ENCODE measurements around the gene PEX3. TPM values are rescaled to one million over a fixed set of nuclear protein-coding genes. Genes with fewer than 3 reads are reported as not detected.

The PEX3 gene
- total RNA-seq, 1 donor from 2014 or later = 13.2 TPM

- Mint-ChIP-seq H3K27ac (ENCODE audit: unreplicated experiment) (no peak overlapping the region), H3K4me1 (ENCODE audit: low read depth) (peaks cover 24% of the 10 kb centered on the region), H3K27me3 (ENCODE audit: low read depth) (peaks cover 6% of the 10 kb centered on the region), H3K36me3 (ENCODE audit: low read depth) (no peaks in the 10 kb centered on the region), H3K9me3 (ENCODE audit: low read depth) (no peaks in the 10 kb centered on the region), H3K4me3 (ENCODE audit: unreplicated experiment) (no peak overlapping the region)
- DNase-seq (ENCODE audit: low spot score) = no peak
- TF ChIP-seq CTCF (IDR thresholded peaks at IDR 0.05) = no peak
These were observed 35.8 kb upstream of the PEX3 start for GRCh38 chr6:143414769-143415168.

GRCh38 chr6:143419526-143419925 is 31.1 kb upstream of the PEX3 start:
- H3K27me3 Mint-ChIP-seq (ENCODE audit: low read depth) = peaks cover 1% of the 10 kb centered on the region
- peaks cover 6% of the 10 kb centered on the region for H3K4me1 Mint-ChIP-seq (ENCODE audit: low read depth)
- H3K4me3 Mint-ChIP-seq (ENCODE audit: unreplicated experiment) = no peak overlapping the region
- DNase-seq (ENCODE audit: low spot score) = no peak
- no peaks in the 10 kb centered on the region for H3K9me3 Mint-ChIP-seq (ENCODE audit: low read depth)
- H3K27ac Mint-ChIP-seq (ENCODE audit: unreplicated experiment) = no peak overlapping the region
- no peak for TF ChIP-seq CTCF (IDR thresholded peaks at IDR 0.05)
- no peaks in the 10 kb centered on the region for H3K36me3 Mint-ChIP-seq (ENCODE audit: low read depth)

- no peak for TF ChIP-seq CTCF (IDR thresholded peaks at IDR 0.05)
- Mint-ChIP-seq H3K4me3 (ENCODE audit: unreplicated experiment) (no peak overlapping the region), H3K4me1 (ENCODE audit: low read depth) (peaks cover 13% of the 10 kb centered on the region), H3K36me3 (ENCODE audit: low read depth) (no peaks in the 10 kb centered on the region), H3K9me3 (ENCODE audit: low read depth) (no peaks in the 10 kb centered on the region), H3K27me3 (ENCODE audit: low read depth) (no peaks in the 10 kb centered on the region), H3K27ac (ENCODE audit: unreplicated experiment) (no peak overlapping the region)
- DNase-seq (ENCODE audit: low spot score) = no peak
These were observed 24.6 kb upstream of the PEX3 start for GRCh38 chr6:143426026-143426425.

GRCh38 chr6:143427109-143427817 is 23.3 kb upstream of the PEX3 start:
- Mint-ChIP-seq H3K27me3 (ENCODE audit: low read depth) (no peaks in the 10 kb centered on the region), H3K9me3 (ENCODE audit: low read depth) (no peaks in the 10 kb centered on the region), H3K4me1 (ENCODE audit: low read depth) (peaks cover 13% of the 10 kb centered on the region), H3K4me3 (ENCODE audit: unreplicated experiment) (no peak overlapping the region), H3K27ac (ENCODE audit: unreplicated experiment) (no peak overlapping the region), H3K36me3 (ENCODE audit: low read depth) (peaks cover 2% of the 10 kb centered on the region)
- no peak for DNase-seq (ENCODE audit: low spot score)
- TF ChIP-seq CTCF (IDR thresholded peaks at IDR 0.05) = peak; percentile 99

- Mint-ChIP-seq H3K36me3 (ENCODE audit: low read depth) (peaks cover 2% of the 10 kb centered on the region), H3K4me1 (ENCODE audit: low read depth) (peaks cover 13% of the 10 kb centered on the region), H3K9me3 (ENCODE audit: low read depth) (no peaks in the 10 kb centered on the region), H3K27ac (ENCODE audit: unreplicated experiment) (no peak overlapping the region), H3K4me3 (ENCODE audit: unreplicated experiment) (no peak overlapping the region), H3K27me3 (ENCODE audit: low read depth) (no peaks in the 10 kb centered on the region)
- DNase-seq (ENCODE audit: low spot score) = no peak
- no peak for TF ChIP-seq CTCF (IDR thresholded peaks at IDR 0.05)
These were observed 20.6 kb upstream of the PEX3 start for GRCh38 chr6:143429970-143430369.

Data from chondrocyte (in vitro differentiated cells).